ENCODE data around the gene TP53I11. TPM values are rescaled to one million over a fixed set of nuclear protein-coding genes. Genes with fewer than 3 reads are reported as not detected.

TP53I11 gene
- total RNA-seq, 4 donors from 2014 or later = 21.7 to 34.0 (median 30.9) TPM

DNA sequence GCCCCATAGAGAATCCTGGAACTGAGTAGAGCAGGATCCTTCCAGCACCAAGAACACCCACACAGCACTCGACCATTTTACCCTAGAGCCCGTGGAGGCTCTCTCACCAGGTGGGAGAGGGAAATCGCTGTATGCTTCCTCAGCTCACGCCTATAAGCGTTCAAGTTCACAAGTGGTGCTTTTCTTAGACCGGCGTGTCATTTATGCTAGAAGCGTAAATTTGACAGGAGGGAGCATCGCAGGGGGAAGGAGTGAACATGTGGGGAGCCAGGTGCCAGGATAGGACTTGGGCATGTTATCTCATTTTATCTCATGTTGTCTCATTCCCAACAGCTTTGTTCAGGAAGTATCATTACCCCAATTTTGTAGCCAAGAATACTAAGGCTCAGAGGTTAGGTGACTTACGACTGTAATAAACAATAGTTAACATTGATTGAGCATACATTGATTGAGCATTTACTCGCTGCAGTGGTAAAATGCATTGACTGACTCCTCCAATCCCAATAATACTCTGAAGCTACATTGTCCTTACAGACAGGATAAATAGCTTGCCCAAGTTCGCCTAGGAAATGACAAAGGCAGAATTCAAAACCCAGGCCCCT is 19.1 kb upstream of the TP53I11 start:
- Histone ChIP-seq H3K27ac (no peak overlapping the region), H3K4me1 (peaks cover 0 to 6% of the 10 kb centered on the region in 2 donors), H3K36me3 (no peaks in the 10 kb centered on the region), H3K27me3 (no peaks in the 10 kb centered on the region), H3K9me3 (no peaks in the 10 kb centered on the region), H3K4me3 (replicated peaks in 1 of 3) (no peak overlapping the region)
- intact Hi-C loops (cut with DNase I) = no loop called here
- WGBS, 2 donors = 92 to 93% methylated on average over 12 of the region's 12 CpGs
- no peak for DNase-seq
- TF ChIP-seq, protein P1, sequence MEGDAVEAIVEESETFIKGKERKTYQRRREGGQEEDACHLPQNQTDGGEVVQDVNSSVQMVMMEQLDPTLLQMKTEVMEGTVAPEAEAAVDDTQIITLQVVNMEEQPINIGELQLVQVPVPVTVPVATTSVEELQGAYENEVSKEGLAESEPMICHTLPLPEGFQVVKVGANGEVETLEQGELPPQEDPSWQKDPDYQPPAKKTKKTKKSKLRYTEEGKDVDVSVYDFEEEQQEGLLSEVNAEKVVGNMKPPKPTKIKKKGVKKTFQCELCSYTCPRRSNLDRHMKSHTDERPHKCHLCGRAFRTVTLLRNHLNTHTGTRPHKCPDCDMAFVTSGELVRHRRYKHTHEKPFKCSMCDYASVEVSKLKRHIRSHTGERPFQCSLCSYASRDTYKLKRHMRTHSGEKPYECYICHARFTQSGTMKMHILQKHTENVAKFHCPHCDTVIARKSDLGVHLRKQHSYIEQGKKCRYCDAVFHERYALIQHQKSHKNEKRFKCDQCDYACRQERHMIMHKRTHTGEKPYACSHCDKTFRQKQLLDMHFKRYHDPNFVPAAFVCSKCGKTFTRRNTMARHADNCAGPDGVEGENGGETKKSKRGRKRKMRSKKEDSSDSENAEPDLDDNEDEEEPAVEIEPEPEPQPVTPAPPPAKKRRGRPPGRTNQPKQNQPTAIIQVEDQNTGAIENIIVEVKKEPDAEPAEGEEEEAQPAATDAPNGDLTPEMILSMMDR (IDR thresholded peaks at IDR 0.05) = no peak
- no peak for TF ChIP-seq POLR2A (IDR thresholded peaks at IDR 0.05)

DNA sequence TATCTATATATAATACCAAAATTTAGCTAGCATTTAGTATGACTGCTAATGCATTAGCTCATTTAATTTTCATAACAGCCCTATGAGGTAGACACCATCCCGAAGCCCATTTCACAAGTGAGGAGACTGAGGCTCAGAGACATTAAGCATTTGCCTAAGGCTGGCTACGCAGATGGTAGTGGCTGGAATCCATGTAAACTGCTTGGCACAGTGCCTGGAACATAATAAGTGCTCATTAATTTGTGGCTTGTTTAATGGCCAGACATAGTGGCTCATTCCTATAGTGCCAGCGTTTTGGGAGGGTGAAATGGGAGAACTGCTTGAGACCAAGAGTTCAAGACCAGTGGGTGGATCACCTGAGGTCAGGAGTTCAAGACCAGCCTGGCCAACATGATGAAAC is 17.8 kb upstream of the TP53I11 start:
- no peak for DNase-seq
- WGBS, 2 donors = 84 to 91% methylated on average over 3 of the region's 3 CpGs
- H3K27me3 ChIP-seq = no peaks in the 10 kb centered on the region

DNA sequence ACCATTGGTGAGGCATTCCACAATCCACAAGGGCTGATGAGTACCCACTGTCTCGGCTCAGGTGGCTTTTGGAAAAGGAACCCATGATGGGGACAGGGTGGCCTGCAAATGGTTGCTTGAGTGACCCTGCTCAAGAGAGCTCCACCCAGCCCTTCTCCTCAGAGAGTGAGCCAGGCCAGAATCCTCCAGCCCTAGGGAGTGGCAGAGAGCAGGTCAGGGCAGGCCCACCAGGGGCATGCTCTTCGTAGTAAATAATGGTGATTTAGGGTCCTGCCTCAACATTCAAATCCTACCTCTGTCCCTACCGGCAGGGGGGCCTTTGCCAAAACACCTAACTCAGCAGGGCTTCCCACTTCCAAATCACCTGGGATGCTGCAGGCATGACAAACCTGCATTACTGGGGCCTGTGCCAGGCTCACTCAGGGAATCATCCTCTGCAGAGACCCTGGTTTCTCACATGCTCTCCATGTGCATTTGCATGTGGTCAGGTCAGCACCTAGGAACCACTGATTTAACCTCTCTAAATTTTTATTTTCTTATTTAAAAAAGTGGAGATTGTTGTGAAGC is 17.3 kb upstream of the TP53I11 start:
- intact Hi-C loops (cut with DNase I) = no loop called here
- H3K27me3 ChIP-seq = no peaks in the 10 kb centered on the region
- H3K4me3 ChIP-seq (replicated peaks in 1 of 3) = no peak overlapping the region
- no peaks in the 10 kb centered on the region for H3K36me3 ChIP-seq
- H3K4me1 ChIP-seq = peaks cover 4 to 15% of the 10 kb centered on the region in 2 donors
- 73 to 81% methylated on average over 3 of the region's 3 CpGs for WGBS, 2 donors
- no peak for DNase-seq
- no peak overlapping the region for H3K27ac ChIP-seq
- no peaks in the 10 kb centered on the region for H3K9me3 ChIP-seq
- no peak for TF ChIP-seq POLR2A (IDR thresholded peaks at IDR 0.05)

More for the DNA sequence above, 17.8 kb upstream of the TP53I11 start:
- H3K4me3 ChIP-seq (replicated peaks in 1 of 3) = no peak overlapping the region
- H3K9me3 ChIP-seq = no peaks in the 10 kb centered on the region
- TF ChIP-seq, protein P1 (IDR thresholded peaks at IDR 0.05) = no peak
- TF ChIP-seq POLR2A (IDR thresholded peaks at IDR 0.05) = no peak
- intact Hi-C loops (cut with DNase I) = no loop called here
- peaks cover 4 to 15% of the 10 kb centered on the region in 2 donors for H3K4me1 ChIP-seq
- no peak overlapping the region for H3K27ac ChIP-seq
- no peaks in the 10 kb centered on the region for H3K36me3 ChIP-seq

DNA sequence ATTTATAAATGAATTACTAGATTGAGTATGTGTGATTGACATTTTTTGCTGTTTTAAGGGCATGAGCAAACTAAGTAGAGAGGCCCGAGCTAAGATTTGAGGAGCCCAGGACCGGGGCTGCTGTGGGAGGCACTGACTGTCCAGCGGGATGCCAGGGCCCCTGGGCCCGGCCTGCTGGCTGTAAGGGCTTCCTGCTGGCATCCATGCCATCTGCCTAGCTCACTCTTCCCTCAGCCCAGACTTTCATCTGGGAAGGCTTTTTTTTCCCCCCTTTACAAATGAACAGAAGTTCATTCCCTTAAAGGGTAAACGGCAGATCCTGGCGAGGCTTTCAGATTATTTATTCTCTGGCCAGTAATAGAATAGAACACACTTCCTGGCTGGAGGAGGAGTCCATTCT is 16.0 kb upstream of the TP53I11 start:
- DNase-seq = no peak
- Histone ChIP-seq H3K27ac (no peak overlapping the region), H3K27me3 (no peaks in the 10 kb centered on the region), H3K9me3 (no peaks in the 10 kb centered on the region), H3K36me3 (no peaks in the 10 kb centered on the region), H3K4me1 (peaks cover 4 to 15% of the 10 kb centered on the region in 2 donors), H3K4me3 (replicated peaks in 1 of 3) (no peak overlapping the region)
- no peak for TF ChIP-seq POLR2A (IDR thresholded peaks at IDR 0.05)
- TF ChIP-seq, protein P1 (IDR thresholded peaks at IDR 0.05) = no peak
- intact Hi-C loops (cut with DNase I) = no loop called here
- WGBS, 2 donors = 87 to 89% methylated on average over 6 of the region's 6 CpGs

DNA sequence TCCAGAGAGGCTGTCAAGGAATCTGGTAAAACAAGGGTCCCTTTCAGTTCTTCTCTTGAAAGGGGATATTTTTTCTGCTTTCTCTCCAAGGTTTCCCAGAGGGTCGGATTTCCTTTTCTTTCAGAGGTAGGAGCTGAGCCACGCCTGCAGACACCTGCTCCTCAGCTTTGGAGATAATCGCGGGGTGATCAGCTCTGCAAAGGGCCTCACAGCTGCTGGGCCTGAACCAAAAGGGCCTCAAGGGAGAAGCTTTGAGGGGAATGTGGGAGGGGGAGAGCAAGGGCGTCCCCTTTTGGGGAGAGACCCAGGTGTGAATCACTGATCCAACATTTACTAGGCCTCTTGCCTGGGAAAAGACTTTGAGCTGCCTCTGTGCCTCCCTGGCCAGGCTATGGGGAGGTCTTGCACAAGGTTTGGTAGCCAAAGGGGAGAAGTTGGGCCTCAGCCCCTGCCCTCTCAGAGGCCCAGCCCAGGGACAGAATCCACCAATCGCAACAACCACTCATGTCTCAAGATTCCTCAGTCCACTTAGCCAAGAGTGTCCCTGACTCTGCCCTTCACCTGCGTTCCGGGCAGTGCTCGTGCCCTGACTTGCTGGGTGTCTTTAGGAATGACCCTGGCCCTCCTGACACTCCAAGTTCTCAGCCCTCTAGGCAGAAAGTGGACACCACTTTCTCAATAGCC is 14.0 kb upstream of the TP53I11 start:
- no peaks in the 10 kb centered on the region for H3K36me3 ChIP-seq
- TF ChIP-seq, protein P1 (IDR thresholded peaks at IDR 0.05) = no peak
- no peak for TF ChIP-seq POLR2A (IDR thresholded peaks at IDR 0.05)
- H3K27ac ChIP-seq = peak overlapping the region; percentile 39 to 68 (median 51)
- peaks cover 4 to 18% of the 10 kb centered on the region in 2 donors for H3K4me1 ChIP-seq
- peak; percentile 73 to 84 for DNase-seq
- H3K27me3 ChIP-seq = no peaks in the 10 kb centered on the region
- WGBS, 2 donors = 48 to 63% methylated on average over 8 to 9 of the region's 9 CpGs
- H3K4me3 ChIP-seq (replicated peaks in 1 of 3) = no peak overlapping the region
- no peaks in the 10 kb centered on the region for H3K9me3 ChIP-seq
- intact Hi-C loops (cut with DNase I) = no loop called here

Measured in thyroid gland (tissue), 4 donors.